OCI-LY1 (cell line): Measurements from ENCODE around the gene ASH1L.

ENCODE experiments used
- EZH2 ChIP-seq: fragments of 200-600 bp; sonication (generic), shearing (Covaris generic); IDR thresholded peaks from 2 replicates; pipeline ENCODE4 v1.8.0; 2017; ENCODE audit warnings: borderline replicate concordance, mixed run types, mild to moderate bottlenecking, antibody characterized with exemption, low read length, moderate library complexity, mixed read lengths
- TF ChIP-seq, protein P1 (sequence below): fragments of 200-600 bp; sonication (generic), shearing (Covaris generic); IDR thresholded peaks from 2 replicates; pipeline ENCODE4 v1.5.1; 2017; ENCODE audit warnings: mild to moderate bottlenecking, antibody characterized with exemption, low read length, moderate library complexity, mixed read lengths

DNA sequence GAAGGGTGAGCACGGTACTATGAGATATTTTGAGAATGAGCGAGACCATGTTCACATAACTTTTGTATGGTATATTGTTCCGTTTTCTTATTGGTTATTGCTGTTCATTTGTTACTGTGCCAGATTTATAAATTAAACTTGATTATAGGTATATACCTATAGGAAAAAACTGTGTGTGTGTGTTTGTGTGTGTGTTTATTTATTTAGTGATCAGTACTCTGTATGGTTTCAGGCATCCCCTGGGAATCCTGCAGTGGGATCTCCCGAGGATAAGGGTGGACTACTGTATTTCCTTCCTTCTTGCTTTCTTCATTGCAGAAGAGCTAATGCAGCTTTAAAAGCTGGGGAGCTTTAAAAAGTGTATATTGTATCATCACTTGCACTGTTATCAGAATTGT is 8.0 kb upstream of the ASH1L start:
- TF ChIP-seq, protein P1, sequence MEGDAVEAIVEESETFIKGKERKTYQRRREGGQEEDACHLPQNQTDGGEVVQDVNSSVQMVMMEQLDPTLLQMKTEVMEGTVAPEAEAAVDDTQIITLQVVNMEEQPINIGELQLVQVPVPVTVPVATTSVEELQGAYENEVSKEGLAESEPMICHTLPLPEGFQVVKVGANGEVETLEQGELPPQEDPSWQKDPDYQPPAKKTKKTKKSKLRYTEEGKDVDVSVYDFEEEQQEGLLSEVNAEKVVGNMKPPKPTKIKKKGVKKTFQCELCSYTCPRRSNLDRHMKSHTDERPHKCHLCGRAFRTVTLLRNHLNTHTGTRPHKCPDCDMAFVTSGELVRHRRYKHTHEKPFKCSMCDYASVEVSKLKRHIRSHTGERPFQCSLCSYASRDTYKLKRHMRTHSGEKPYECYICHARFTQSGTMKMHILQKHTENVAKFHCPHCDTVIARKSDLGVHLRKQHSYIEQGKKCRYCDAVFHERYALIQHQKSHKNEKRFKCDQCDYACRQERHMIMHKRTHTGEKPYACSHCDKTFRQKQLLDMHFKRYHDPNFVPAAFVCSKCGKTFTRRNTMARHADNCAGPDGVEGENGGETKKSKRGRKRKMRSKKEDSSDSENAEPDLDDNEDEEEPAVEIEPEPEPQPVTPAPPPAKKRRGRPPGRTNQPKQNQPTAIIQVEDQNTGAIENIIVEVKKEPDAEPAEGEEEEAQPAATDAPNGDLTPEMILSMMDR = no peak
- TF ChIP-seq EZH2 = no peak
